CD8-positive, alpha-beta memory T cell (primary cell): Measurements from ENCODE around the gene ACOT13. TPM values are rescaled to one million over a fixed set of nuclear protein-coding genes. Genes with fewer than 3 reads are reported as not detected.
"Not testable (repeated sequence)": the region's sequence is repeated elsewhere in the genome, so short reads cannot be mapped to it uniquely, and the experiment has no call there.

Experiments
- CTCF ChIA-PET: fragments of 350-600 bp; sonication (Branson Sonifier 250); formaldehyde crosslinking; loops from one replicate; lab custom pipeline; 2021; ENCODE audit warnings: antibody characterized with exemption; lab: Charles Lee
- POLR2A ChIA-PET: fragments of 350-600 bp; sonication (Branson Sonifier 250); formaldehyde crosslinking; loops from one replicate; lab custom pipeline; 2021; ENCODE audit warnings: antibody characterized with exemption; lab: Charles Lee
- DNase-seq, 5 donors: peaks; one replicate each; pipeline versions ENCODE4 v3.0.0 to v3.0.0-alpha.2; 2020 to 2022; ENCODE audit warnings: mixed read lengths in 1 of 5
- H3K27ac ChIP-seq: one replicate; pipeline ENCODE4 v1.7.0; 2013; ENCODE audit warnings: low read depth, mild to moderate bottlenecking, low read length, moderate library complexity
- H3K27me3 ChIP-seq: 2 replicates; pipeline ENCODE4 v1.7.0; 2013; ENCODE audit warnings: low read length, mild to moderate bottlenecking; ENCODE audit not compliant: insufficient read depth, poor library complexity, severe bottlenecking
- H3K36me3 ChIP-seq: 2 replicates; pipeline ENCODE4 v1.7.0; 2013; ENCODE audit warnings: mild to moderate bottlenecking, low read length, moderate library complexity; ENCODE audit not compliant: insufficient read depth
- H3K4me1 ChIP-seq: 2 replicates; pipeline ENCODE4 v1.7.0; 2013; ENCODE audit warnings: mild to moderate bottlenecking, low read length, moderate library complexity; ENCODE audit not compliant: insufficient read depth
- H3K4me3 ChIP-seq: 2 replicates; pipeline ENCODE4 v1.7.0; 2013; ENCODE audit warnings: mild to moderate bottlenecking, low read length
- H3K9me3 ChIP-seq: 2 replicates; pipeline ENCODE4 v1.7.0; 2013; ENCODE audit warnings: mild to moderate bottlenecking, low read length
- H3K27ac Mint-ChIP-seq, 8 donors: one replicate each; pipeline ENCODE4 v1.8.0; 2020 to 2021; ENCODE audit warnings: mixed read lengths in 8 of 8, mild to moderate bottlenecking in 6 of 8, inconsistent platforms in 3 of 8, moderate library complexity in 3 of 8
- H3K27me3 Mint-ChIP-seq, 2 donors: one replicate each; pipeline ENCODE4 v1.8.0; 2020 to 2021; ENCODE audit warnings: mixed read lengths in 2 of 2, mild to moderate bottlenecking in 1 of 2, moderate library complexity in 1 of 2
- H3K36me3 Mint-ChIP-seq, 3 donors: one replicate each; pipeline ENCODE4 v1.8.0; 2020 to 2021; ENCODE audit warnings: mixed read lengths in 3 of 3, inconsistent platforms in 1 of 3, mild to moderate bottlenecking in 1 of 3
- H3K4me1 Mint-ChIP-seq, 3 donors: one replicate each; pipeline ENCODE4 v1.8.0; 2020 to 2021; ENCODE audit warnings: mixed read lengths in 3 of 3, inconsistent platforms in 1 of 3, mild to moderate bottlenecking in 1 of 3
- H3K4me3 Mint-ChIP-seq, 7 donors: one replicate each; pipeline ENCODE4 v1.8.0; 2020 to 2021; ENCODE audit warnings: mixed read lengths in 7 of 7, mild to moderate bottlenecking in 6 of 7, moderate library complexity in 4 of 7, inconsistent platforms in 2 of 7
- H3K9me3 Mint-ChIP-seq, 5 donors: one replicate each; pipeline ENCODE4 v1.8.0; 2020 to 2022; ENCODE audit warnings: mixed read lengths in 5 of 5, mild to moderate bottlenecking in 3 of 5, moderate library complexity in 2 of 5, inconsistent platforms in 1 of 5
- polyA plus RNA-seq: library from polyadenylated mRNA; unstranded; fragments of 300-500 nt; fragmentation: Illumina TruSeq; gene quantifications from one replicate; pipeline ENCODE4 v1.2.3, GENCODE V29; 2021
- total RNA-seq, 2 experiments: library from RNA; stranded (reverse); gene quantifications; one replicate each; pipeline ENCODE4 v1.2.3, GENCODE V29; 2021

Gene ACOT13
- total and polyA plus RNA-seq, 3 experiments from 2014 or later = 17.0 to 25.3 (median 19.6) TPM

DNA sequence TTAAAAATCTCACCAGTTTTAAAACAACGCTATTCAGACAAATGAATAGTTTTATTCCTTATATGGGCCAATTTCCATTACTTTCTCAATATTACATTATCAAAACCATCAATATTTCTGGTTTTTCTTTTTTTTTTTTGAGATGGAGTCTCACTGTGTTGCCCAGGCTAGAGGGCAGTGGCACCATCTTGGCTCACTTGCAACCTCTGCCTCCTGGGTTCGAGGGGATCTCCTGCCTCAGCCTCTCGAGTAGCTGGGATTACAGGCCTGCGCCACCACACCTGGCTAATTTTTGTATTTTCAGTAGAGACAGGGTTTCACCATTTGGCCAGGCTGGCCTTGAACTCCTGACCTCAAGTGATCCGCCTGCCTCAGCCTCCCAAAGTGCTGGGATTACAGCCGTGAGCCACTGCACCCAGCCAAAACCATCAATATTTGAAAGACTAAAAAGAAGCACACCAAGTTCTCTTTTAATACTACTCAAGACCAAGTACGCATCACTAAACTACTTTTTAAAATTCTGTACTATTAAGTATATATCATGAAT, 49.8 kb downstream of the ACOT13 start:
- peak overlapping the region; percentile 30 to 100 (median 97) for H3K27ac Mint-ChIP-seq

DNA sequence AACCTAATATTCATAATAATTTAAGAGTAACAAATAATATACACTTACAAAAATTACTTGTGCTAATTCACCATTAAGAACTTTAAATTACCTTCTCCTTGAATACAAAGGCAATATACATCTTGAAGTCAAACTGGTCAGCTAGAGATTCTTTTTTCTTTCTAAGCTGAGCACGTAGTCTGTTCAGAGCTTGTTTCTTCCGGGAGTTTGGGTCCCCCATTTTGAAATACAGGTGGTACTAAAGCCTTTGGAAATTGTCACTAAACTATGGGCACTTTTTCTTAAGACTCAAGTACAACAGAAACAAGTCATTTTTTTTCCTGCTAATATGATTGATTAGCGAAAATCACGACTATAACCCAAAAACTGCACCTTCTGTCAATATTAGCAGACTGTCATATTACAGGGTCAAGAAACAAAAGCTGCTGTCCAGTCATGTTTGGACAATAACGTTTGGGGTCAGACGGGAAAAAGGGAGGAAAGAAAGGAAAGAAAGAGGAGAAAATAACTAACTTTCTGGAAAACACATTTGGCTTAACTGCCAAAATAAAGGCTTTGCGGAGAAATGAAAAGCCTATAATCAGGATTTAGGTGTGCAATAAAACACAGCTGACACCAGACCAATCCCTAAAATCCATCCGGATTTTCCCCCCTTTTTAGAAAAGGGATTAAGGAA, 51.7 kb downstream of the ACOT13 start:
- Mint-ChIP-seq H3K27me3 (peaks cover 0 to 5% of the 10 kb centered on the region in 2 donors), H3K4me1 (peaks cover 64 to 74% (median 72%) of the 10 kb centered on the region in 3 donors), H3K9me3 (no peaks in the 10 kb centered on the region), H3K4me3 (peak overlapping the region; percentile 89 to 100 (median 96)), H3K36me3 (peaks cover 20 to 72% (median 29%) of the 10 kb centered on the region in 3 donors), H3K27ac (peak overlapping the region; percentile 94 to 100 (median 98))
- Histone ChIP-seq H3K4me1 (peaks cover 59% of the 10 kb centered on the region), H3K9me3 (no peaks in the 10 kb centered on the region), H3K27ac (peak overlapping the region; percentile 100), H3K27me3 (no peaks in the 10 kb centered on the region), H3K36me3 (peaks cover 28% of the 10 kb centered on the region), H3K4me3 (peak overlapping the region; percentile 66)
- ChIA-PET CTCF (interaction anchor here (0.7 to 1.6 kb wide), 3 partner anchors 137 to 302 kb away, joined by 3 to 5 read pairs (median 3); partner anchors contain the start of gene ALDH5A1), POLR2A (interaction anchor here (0.6 to 3.3 kb wide), 11 partner anchors 10 to 1857 kb away, joined by 3 to 22 read pairs (median 3); partner anchors contain the start of genes ACOT13, GMNN and TDP2)
- DNase-seq = peak in 2 of 5 donors; percentile 15 to 24

More for the DNA sequence above, 49.8 kb downstream of the ACOT13 start:
- H3K4me3 ChIP-seq, H3K27me3 ChIP-seq, H3K9me3 ChIP-seq, H3K9me3 Mint-ChIP-seq, H3K27me3 Mint-ChIP-seq, DNase-seq, H3K27ac ChIP-seq: not testable (repeated sequence)
- peaks cover 75 to 86% (median 84%) of the 10 kb centered on the region in 3 donors for H3K4me1 Mint-ChIP-seq
- Histone ChIP-seq H3K36me3 (peaks cover 41% of the 10 kb centered on the region), H3K4me1 (peaks cover 70% of the 10 kb centered on the region)
- H3K36me3 Mint-ChIP-seq = peaks cover 20 to 88% (median 34%) of the 10 kb centered on the region in 3 donors
- POLR2A ChIA-PET = interaction anchor here (0.6 to 3.3 kb wide), 4 partner anchors 9 to 301 kb away, joined by 3 to 22 read pairs (median 3); partner anchors contain the start of genes ACOT13 and TDP2
- peak overlapping the region; percentile 89 to 100 (median 96) for H3K4me3 Mint-ChIP-seq
- CTCF ChIA-PET = interaction anchor here (1.9 kb wide), 1 partner anchor 301 kb away, joined by 4 read pairs; no protein-coding TSS in a partner anchor

DNA sequence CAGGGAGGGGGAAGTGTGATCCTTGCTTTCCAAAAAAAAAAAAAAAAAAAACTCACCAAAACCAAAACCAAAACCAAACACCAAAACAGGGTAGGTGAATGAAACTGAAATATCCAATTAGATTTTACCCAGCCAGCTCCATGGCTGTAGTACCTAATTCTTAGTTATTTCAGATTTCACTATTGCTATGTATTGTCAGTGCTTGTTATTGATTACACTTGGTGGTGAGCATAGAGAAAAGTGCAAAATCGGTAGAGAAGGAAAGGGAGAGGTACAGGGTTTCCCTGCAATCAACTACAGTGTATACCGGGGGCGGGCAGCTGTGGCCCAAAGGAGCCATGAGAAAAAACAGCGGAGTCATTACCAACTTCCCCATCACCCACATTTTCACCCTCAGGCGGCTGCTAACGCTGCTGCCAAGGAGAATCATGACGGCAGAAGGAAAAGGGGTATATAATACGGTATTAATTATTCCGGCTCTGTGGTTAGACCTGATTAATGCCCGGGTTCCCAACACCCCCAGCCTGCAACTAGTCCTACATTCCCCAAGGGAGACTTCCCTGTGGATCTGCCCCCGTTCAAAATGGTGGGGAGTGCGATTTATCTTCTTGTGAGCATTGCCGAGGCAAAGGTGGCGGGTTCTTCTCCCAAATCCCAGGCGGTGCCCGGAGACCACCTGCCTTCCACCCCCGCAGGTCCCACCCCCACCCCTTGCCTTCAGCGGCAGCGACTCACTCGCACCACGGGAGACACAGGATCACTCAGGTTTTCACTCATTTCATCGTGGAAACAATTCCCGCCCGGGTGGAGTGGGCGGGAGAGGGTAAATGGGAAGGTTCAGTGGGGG, 52.5 kb downstream of the ACOT13 start, which contains the start of gene C6orf62:
TSS of gene C6orf62 (minus strand) at position 30 of the 847 bp plus-strand sequence. CDS start 486 bp downstream, outside the sequence.
- Histone ChIP-seq H3K27ac (peak within 1 kb of the TSS; percentile 100), H3K9me3 (no peaks in the 10 kb centered on the region), H3K4me1 (peaks cover 52% of the 10 kb centered on the region), H3K36me3 (peaks cover 20% of the 10 kb centered on the region), H3K4me3 (peak within 1 kb of the TSS; percentile 89), H3K27me3 (no peaks in the 10 kb centered on the region)
- Mint-ChIP-seq H3K36me3 (peaks cover 20 to 64% (median 24%) of the 10 kb centered on the region in 3 donors), H3K4me3 (peak within 1 kb of the TSS; percentile 89 to 100 (median 96)), H3K27me3 (peaks cover 0 to 5% of the 10 kb centered on the region in 2 donors), H3K9me3 (no peaks in the 10 kb centered on the region), H3K27ac (peak within 1 kb of the TSS; percentile 94 to 100 (median 98)), H3K4me1 (peaks cover 57 to 66% (median 64%) of the 10 kb centered on the region in 3 donors)
- DNase-seq = peak; percentile 34 to 60 (median 55)
- ChIA-PET POLR2A (interaction anchor here (0.5 to 3.3 kb wide), 11 partner anchors 11 to 1856 kb away, joined by 3 to 22 read pairs (median 3); partner anchors contain the start of genes ACOT13, GMNN and TDP2), CTCF (interaction anchor here (0.7 to 1.1 kb wide), 2 partner anchors 138 to 302 kb away, joined by 3 read pairs; no protein-coding TSS in a partner anchor)

DNA sequence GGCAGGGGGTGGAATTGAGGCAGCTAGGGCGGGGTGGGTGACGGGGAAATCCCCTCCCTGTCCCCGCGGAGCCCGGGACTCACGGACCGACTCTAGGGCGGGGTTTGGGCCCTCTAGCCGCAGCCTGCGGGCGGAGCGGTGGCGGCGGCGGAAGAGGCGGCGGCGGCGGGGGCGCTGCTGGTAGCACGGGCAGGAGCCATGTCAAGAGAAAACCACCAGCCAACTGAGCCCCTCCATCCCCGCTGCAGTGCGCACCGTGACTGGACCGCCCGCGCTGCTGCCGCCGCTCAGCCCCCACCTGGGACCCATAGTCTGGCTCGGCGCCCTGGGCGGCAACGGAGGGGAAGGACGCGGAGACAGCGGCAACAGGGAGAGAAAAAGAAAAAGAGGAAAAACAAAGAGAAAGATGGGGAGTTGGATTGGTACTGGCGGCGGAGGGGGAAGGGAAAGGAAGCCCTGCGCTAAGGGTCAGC, 53.3 kb downstream of the ACOT13 start:
- peak overlapping the region; percentile 89 for H3K4me3 ChIP-seq
- Mint-ChIP-seq H3K4me1 (peaks cover 48 to 58% (median 56%) of the 10 kb centered on the region in 3 donors), H3K27me3 (peaks cover 0 to 5% of the 10 kb centered on the region in 2 donors), H3K4me3 (peak overlapping the region; percentile 89 to 100 (median 96)), H3K9me3 (no peaks in the 10 kb centered on the region), H3K27ac (peak overlapping the region; percentile 94 to 100 (median 98)), H3K36me3 (peaks cover 16 to 56% (median 23%) of the 10 kb centered on the region in 3 donors)
- POLR2A ChIA-PET = interaction anchor here (0.6 to 3.3 kb wide), 2 partner anchors 26 to 54 kb away, joined by 4 to 22 read pairs; partner anchors contain the start of genes ACOT13 and TDP2
- H3K27ac ChIP-seq = peak overlapping the region; percentile 100
- H3K9me3 ChIP-seq = no peaks in the 10 kb centered on the region
- peaks cover 44% of the 10 kb centered on the region for H3K4me1 ChIP-seq
- no peaks in the 10 kb centered on the region for H3K27me3 ChIP-seq
- CTCF ChIA-PET = interaction anchor here (1.1 kb wide), 1 partner anchor 139 kb away, joined by 3 read pairs; no protein-coding TSS in a partner anchor
- H3K36me3 ChIP-seq = peaks cover 13% of the 10 kb centered on the region
- peak; percentile 62 to 85 (median 82) for DNase-seq

DNA sequence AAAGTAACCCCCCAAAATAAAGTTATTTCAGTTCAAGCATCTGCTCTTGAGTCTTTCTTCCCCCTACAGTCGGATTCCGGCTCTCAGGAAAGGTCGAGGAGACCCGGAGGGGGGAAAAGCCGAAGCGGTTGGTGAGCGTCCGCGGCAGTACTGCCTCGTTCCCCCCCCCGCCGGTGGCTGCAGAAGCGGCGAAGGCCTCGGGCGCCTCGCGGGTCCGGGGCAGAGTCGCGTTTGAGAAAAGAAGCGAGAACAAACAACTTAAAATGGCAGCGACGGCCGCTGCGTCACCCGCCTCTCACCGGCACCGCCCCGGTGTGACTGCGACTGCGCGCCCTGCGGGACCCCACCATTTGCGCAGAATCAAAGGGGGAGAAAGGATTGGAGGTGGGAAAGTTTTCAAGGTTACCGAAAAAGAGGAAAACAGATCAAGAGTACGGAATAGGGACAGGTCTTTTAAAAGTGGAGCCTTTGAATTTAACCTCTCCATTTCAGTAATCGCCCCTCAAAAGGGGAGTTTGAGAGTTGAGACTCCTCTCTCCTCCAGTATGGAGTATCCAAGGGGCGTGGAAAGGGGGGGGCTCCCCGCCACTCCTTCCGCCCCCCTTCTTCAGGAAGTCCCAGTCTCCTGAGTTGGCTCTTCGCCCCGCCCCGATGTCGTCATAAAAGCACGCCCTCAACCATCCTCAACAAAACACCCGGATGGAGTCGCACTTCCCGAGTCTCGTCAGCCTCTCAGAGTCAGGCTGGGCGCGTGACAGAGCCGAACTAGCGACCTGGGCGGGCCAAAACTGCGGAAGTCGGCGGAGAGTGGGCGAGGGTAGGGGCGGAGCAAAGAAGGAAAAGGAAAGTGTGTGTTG, 54.0 kb downstream of the ACOT13 start:
- Mint-ChIP-seq H3K36me3 (peaks cover 10 to 49% (median 16%) of the 10 kb centered on the region in 3 donors), H3K27ac (peak overlapping the region; percentile 94 to 100 (median 98)), H3K4me1 (peaks cover 42 to 52% (median 49%) of the 10 kb centered on the region in 3 donors), H3K9me3 (no peaks in the 10 kb centered on the region), H3K27me3 (peaks cover 0 to 5% of the 10 kb centered on the region in 2 donors), H3K4me3 (peak overlapping the region; percentile 89 to 100 (median 96))
- peaks cover 10% of the 10 kb centered on the region for H3K36me3 ChIP-seq
- ChIA-PET CTCF (interaction anchor here (1.2 kb wide), 1 partner anchor 212 kb away, joined by 4 read pairs; no protein-coding TSS in a partner anchor), POLR2A (interaction anchor here (0.6 to 1.9 kb wide), 5 partner anchors 54 to 417 kb away, joined by 3 to 7 read pairs (median 4); partner anchors contain the start of genes ACOT13, GMNN and TDP2)
- DNase-seq = peak; percentile 99 to 100 (median 100)
- no peaks in the 10 kb centered on the region for H3K27me3 ChIP-seq
- peak overlapping the region; percentile 100 for H3K27ac ChIP-seq
- peaks cover 37% of the 10 kb centered on the region for H3K4me1 ChIP-seq
- no peaks in the 10 kb centered on the region for H3K9me3 ChIP-seq
- peak overlapping the region; percentile 89 for H3K4me3 ChIP-seq

DNA sequence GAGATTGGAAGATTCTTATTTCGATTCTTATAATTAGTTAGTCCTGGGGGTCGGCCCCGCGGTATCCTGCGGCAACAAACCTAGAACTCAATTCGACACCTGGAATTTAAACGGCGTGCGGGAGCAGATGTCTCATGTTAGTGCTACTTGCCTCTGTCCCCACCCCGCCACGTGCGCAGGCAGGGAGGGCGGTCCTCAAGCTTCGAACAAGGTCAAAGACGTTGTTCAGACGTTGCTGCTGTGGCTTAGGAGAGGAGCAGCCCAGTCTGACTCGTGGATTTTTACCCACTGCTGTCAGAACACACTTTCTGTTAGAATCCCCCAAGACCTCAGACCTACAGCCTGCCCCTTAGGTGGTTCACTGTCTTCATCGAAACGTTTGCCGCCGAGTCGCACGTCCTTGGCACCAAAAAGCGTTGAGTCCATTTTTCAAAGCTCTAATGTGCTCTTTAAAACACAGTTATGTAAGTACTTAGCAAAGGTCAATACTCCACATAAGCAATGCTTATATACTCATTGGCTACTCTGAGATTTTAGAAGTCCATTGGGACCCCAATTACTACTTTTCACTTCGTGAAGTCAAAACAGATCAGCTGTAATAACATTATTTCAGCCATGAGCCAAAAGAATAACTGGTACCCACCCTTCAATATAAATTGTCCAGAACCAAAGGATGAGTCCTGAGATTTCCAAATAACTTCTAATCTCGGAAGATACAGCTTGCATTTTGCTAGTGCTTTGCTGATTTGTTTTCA, 54.8 kb downstream of the ACOT13 start:
- peaks cover 34 to 44% (median 41%) of the 10 kb centered on the region in 3 donors for H3K4me1 Mint-ChIP-seq
- H3K27ac Mint-ChIP-seq = peak overlapping the region; percentile 94 to 100 (median 98)

More for the DNA sequence above, 54.8 kb downstream of the ACOT13 start:
- Mint-ChIP-seq H3K27me3 (peaks cover 5% of the 10 kb centered on the region in 2 donors), H3K36me3 (peaks cover 3 to 42% (median 10%) of the 10 kb centered on the region in 3 donors), H3K9me3 (no peaks in the 10 kb centered on the region), H3K4me3 (peak overlapping the region; percentile 89 to 100 (median 96))
- ChIA-PET CTCF (interaction anchor here (0.8 to 1.2 kb wide), 3 partner anchors 141 to 305 kb away, joined by 3 to 4 read pairs (median 3); no protein-coding TSS in a partner anchor), POLR2A (interaction anchor here (0.6 to 1.9 kb wide), 8 partner anchors 12 to 416 kb away, joined by 3 to 7 read pairs (median 4); partner anchors contain the start of genes ACOT13, ALDH5A1, GMNN and TDP2)
- DNase-seq = peak in 3 of 5 donors; percentile 78 to 91 (median 82)
- no peaks in the 10 kb centered on the region for H3K27me3 ChIP-seq
- peaks cover 29% of the 10 kb centered on the region for H3K4me1 ChIP-seq
- peak overlapping the region; percentile 80 for H3K4me3 ChIP-seq
- no peaks in the 10 kb centered on the region for H3K9me3 ChIP-seq
- peaks cover 4% of the 10 kb centered on the region for H3K36me3 ChIP-seq
- H3K27ac ChIP-seq = peak overlapping the region; percentile 100
